Fibroblast of mammary gland (primary cell): ENCODE measurements around the gene HSD17B1.

Experiments
- DNase-seq: peaks from one replicate; pipeline ENCODE4 v3.0.0-alpha.2; 2010; ENCODE audit warnings: low read depth
- H3K4me3 ChIP-seq: 2 replicates; pipeline ENCODE4 v1.5.1; 2011; ENCODE audit warnings: low read depth, mild to moderate bottlenecking, low read length, moderate library complexity; ENCODE audit not compliant: control insufficient read depth
- TF ChIP-seq, protein P1 (sequence below): conservative IDR thresholded peaks from 2 replicates; pipeline ENCODE4 v1.5.1; 2011; ENCODE audit warnings: low read depth, low read length, inconsistent platforms; ENCODE audit not compliant: control insufficient read depth, insufficient read depth

The HSD17B1 gene

GRCh38 chr17:42562388-42563142 lies 9.8 kb downstream of the HSD17B1 start:
- TF ChIP-seq, protein P1, sequence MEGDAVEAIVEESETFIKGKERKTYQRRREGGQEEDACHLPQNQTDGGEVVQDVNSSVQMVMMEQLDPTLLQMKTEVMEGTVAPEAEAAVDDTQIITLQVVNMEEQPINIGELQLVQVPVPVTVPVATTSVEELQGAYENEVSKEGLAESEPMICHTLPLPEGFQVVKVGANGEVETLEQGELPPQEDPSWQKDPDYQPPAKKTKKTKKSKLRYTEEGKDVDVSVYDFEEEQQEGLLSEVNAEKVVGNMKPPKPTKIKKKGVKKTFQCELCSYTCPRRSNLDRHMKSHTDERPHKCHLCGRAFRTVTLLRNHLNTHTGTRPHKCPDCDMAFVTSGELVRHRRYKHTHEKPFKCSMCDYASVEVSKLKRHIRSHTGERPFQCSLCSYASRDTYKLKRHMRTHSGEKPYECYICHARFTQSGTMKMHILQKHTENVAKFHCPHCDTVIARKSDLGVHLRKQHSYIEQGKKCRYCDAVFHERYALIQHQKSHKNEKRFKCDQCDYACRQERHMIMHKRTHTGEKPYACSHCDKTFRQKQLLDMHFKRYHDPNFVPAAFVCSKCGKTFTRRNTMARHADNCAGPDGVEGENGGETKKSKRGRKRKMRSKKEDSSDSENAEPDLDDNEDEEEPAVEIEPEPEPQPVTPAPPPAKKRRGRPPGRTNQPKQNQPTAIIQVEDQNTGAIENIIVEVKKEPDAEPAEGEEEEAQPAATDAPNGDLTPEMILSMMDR, result no peak
- H3K4me3 ChIP-seq, result peak overlapping the region; percentile 92
- peak; percentile 47 for DNase-seq

GRCh38 chr17:42563143-42563509 lies 10.4 kb downstream of the HSD17B1 start:
- peak overlapping the region; percentile 92 for H3K4me3 ChIP-seq
- no peak for DNase-seq
- TF ChIP-seq, protein P1, result no peak

GRCh38 chr17:42563543-42563942 lies 10.8 kb downstream of the HSD17B1 start:
- no peak for DNase-seq
- peak overlapping the region; percentile 92 for H3K4me3 ChIP-seq
- TF ChIP-seq, protein P1, result no peak

DNA sequence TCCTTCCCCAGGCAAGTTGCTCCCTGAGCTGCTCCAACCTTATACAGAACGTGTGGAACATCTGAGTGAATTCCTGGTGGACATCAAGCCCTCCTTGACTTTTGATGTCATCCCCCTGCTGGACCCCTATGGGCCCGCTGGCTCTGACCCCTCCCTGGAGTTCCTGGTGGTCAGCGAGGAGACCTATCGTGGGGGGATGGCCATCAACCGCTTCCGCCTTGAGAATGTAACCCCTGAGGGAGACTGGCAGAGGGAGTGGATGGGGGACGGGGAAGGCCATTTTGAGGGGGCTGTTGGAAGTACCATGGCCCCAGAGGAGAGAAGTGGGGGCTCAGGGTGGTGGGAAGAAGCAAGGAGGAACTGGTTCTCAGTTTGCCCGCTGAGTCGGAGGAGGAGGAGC lies 11.2 kb downstream of the HSD17B1 start:
- TF ChIP-seq, protein P1, result no peak
- DNase-seq, result no peak
- no peak overlapping the region for H3K4me3 ChIP-seq

GRCh38 chr17:42564815-42565522 lies 12.2 kb downstream of the HSD17B1 start:
- TF ChIP-seq, protein P1, result no peak
- H3K4me3 ChIP-seq, result no peak overlapping the region
- DNase-seq, result no peak

GRCh38 chr17:42565523-42566214 lies 12.9 kb downstream of the HSD17B1 start:
- no peak for DNase-seq
- TF ChIP-seq, protein P1, result no peak
- H3K4me3 ChIP-seq, result no peak overlapping the region
